Activated CD4-positive, alpha-beta T cell treated with anti-CD3 and anti-CD28 coated beads for 36 hours (primary cell): ENCODE results near the gene SMAGP. TPM values are rescaled to one million over a fixed set of nuclear protein-coding genes. Genes with fewer than 3 reads are reported as not detected.
A peak's percentile ranks its signal among the peaks of the same experiment; 100 is the strongest.
"Not testable (repeated sequence)": the region's sequence is repeated elsewhere in the genome, so short reads cannot be mapped to it uniquely, and the experiment has no call there.

Experiments
- ATAC-seq: fragments of 200-7000 bp; cut with Tn5 transposase; one replicate; pipeline ENCODE4 v1.10.0; 2021; ENCODE audit warnings: mild to moderate bottlenecking, moderate library complexity
- CTCF ChIA-PET: fragments of 350-600 bp; sonication (Branson Sonifier 250); formaldehyde crosslinking; loops from one replicate; lab custom pipeline; 2021; ENCODE audit warnings: antibody characterized with exemption; lab: Charles Lee
- POLR2A ChIA-PET: fragments of 350-600 bp; sonication (Branson Sonifier 250); formaldehyde crosslinking; loops from one replicate; lab custom pipeline; 2021; ENCODE audit warnings: antibody characterized with exemption, inconsistent platforms; lab: Charles Lee
- DNase-seq: peaks from one replicate; pipeline ENCODE4 v3.0.0-alpha.2; 2020
- H3K27ac Mint-ChIP-seq: one replicate; pipeline ENCODE4 v1.8.0; 2021; ENCODE audit warnings: mixed read lengths
- H3K27me3 Mint-ChIP-seq: one replicate; pipeline ENCODE4 v1.8.0; 2021; ENCODE audit warnings: mixed read lengths
- H3K36me3 Mint-ChIP-seq: one replicate; pipeline ENCODE4 v1.8.0; 2021; ENCODE audit warnings: low read depth, mixed read lengths
- H3K4me1 Mint-ChIP-seq: one replicate; pipeline ENCODE4 v1.8.0; 2021; ENCODE audit warnings: mixed read lengths
- H3K4me3 Mint-ChIP-seq: one replicate; pipeline ENCODE4 v1.8.0; 2021; ENCODE audit warnings: mild to moderate bottlenecking, moderate library complexity, mixed read lengths
- H3K9me3 Mint-ChIP-seq: one replicate; pipeline ENCODE4 v1.8.0; 2021; ENCODE audit warnings: low read depth, mixed read lengths
- intact Hi-C, 2 experiments: fragments of 100-400 bp; cut with DNase I in 1 of 2; cut with micrococcal nuclease in 1 of 2; formaldehyde crosslinking; loops; one replicate each; pipeline versions ENCODE4 v1.14.2 to v1.15.1; 2022 to 2024; cut with DNase I, micrococcal nuclease
- total RNA-seq, 2 experiments: library from RNA; stranded (reverse); gene quantifications; one replicate each; pipeline ENCODE4 v1.2.3, GENCODE V29; 2021

Gene SMAGP
- total RNA-seq, 2 experiments from 2014 or later, result 0.69 to 0.86 TPM

DNA sequence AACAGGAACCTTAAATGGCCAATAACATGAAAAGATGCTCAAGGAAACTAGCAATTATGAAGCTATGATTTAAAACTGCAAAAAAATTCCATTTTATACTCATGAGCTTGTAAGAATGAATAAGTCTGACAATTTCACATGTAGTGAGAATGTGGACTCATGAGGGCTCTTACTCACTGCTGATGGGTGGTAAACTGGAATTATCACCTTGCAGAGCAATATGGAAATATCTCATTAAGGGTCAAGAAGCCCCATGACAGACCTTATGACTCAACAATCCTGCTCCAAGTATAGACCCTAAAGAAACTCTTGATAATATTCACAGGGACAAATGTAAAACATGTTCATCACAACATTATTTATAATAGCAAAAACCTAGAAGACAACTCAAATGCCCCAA lies 23.5 kb upstream of the SMAGP start:
- ChIA-PET CTCF (interaction anchor here (0.7 to 2.4 kb wide), 4 partner anchors 25 to 75 kb away, joined by 3 to 15 read pairs (median 4); no protein-coding TSS in a partner anchor), POLR2A (interaction anchor here (0.7 kb wide), 1 partner anchor 29 kb away, joined by 3 read pairs; no protein-coding TSS in a partner anchor)
- Mint-ChIP-seq H3K36me3 (peaks cover 33% of the 10 kb centered on the region), H3K27me3 (no peaks in the 10 kb centered on the region), H3K27ac (peak overlapping the region; percentile 85), H3K4me3 (no peak overlapping the region), H3K4me1 (peaks cover 24% of the 10 kb centered on the region), H3K9me3 (no peaks in the 10 kb centered on the region)
- DNase-seq, result no peak
- intact Hi-C loops, result loop anchor here in 1 of 2 experiments (1.0 kb wide), 1 partner anchor 48 kb away; no protein-coding TSS in a partner anchor
- ATAC-seq, result peak; percentile 81

- H3K4me1 Mint-ChIP-seq, result peaks cover 24% of the 10 kb centered on the region
- intact Hi-C loops, H3K9me3 Mint-ChIP-seq, H3K4me3 Mint-ChIP-seq, DNase-seq, H3K27me3 Mint-ChIP-seq: not testable (repeated sequence)
- ATAC-seq, result peak; percentile 32
- H3K36me3 Mint-ChIP-seq, result peaks cover 32% of the 10 kb centered on the region
- CTCF ChIA-PET, result interaction anchor here (0.6 to 1.3 kb wide), 5 partner anchors 11 to 685 kb away, joined by 3 to 5 read pairs (median 3); no protein-coding TSS in a partner anchor
- peak overlapping the region; percentile 20 for H3K27ac Mint-ChIP-seq
- POLR2A ChIA-PET, result interaction anchor here (0.6 kb wide), 1 partner anchor 19 kb away, joined by 4 read pairs; no protein-coding TSS in a partner anchor
Observed at GRCh38 chr12:51291603-51292513, 21.6 kb upstream of the SMAGP start.

DNA sequence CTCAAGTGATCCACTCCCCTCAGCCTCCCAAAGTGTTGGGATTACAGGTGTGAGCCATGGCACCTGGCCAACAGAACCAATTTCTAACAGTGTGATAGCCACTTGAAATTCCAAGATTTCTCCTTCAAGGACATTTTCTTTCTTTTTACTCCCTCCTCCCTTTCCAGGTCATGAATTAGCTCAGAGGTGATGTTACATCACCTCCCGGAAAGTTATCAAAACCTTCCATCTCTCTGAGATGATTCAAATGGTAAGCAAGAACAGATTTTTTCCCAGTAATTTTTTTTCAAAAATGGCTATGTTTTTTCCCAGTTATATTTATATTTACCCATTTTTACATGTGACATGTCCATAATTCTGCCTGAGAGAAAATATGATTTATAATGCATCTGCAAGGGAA lies 15.6 kb upstream of the SMAGP start:
- ATAC-seq (no peak), DNase-seq (no peak)
- CTCF ChIA-PET, result interaction anchor here (0.6 to 0.8 kb wide), 2 partner anchors 11 to 246 kb away, joined by 3 to 4 read pairs; no protein-coding TSS in a partner anchor
- peaks cover 20% of the 10 kb centered on the region for H3K36me3 Mint-ChIP-seq
- H3K4me3 Mint-ChIP-seq, result no peak overlapping the region
- H3K27ac Mint-ChIP-seq, result no peak overlapping the region
- no peaks in the 10 kb centered on the region for H3K9me3 Mint-ChIP-seq
- intact Hi-C loops, result no loop called here
- POLR2A ChIA-PET, result interaction anchor here (0.7 kb wide), 1 partner anchor 40 kb away, joined by 3 read pairs; no protein-coding TSS in a partner anchor
- H3K27me3 Mint-ChIP-seq, result no peaks in the 10 kb centered on the region
- peaks cover 4% of the 10 kb centered on the region for H3K4me1 Mint-ChIP-seq

GRCh38 chr12:51281202-51281924 lies 11.1 kb upstream of the SMAGP start:
- Mint-ChIP-seq H3K4me3 (no peak overlapping the region), H3K27ac (no peak overlapping the region), H3K4me1 (peaks cover 7% of the 10 kb centered on the region), H3K36me3 (peaks cover 13% of the 10 kb centered on the region), H3K27me3 (no peaks in the 10 kb centered on the region), H3K9me3 (no peaks in the 10 kb centered on the region)
- intact Hi-C loops, result no loop called here
- CTCF ChIA-PET, result interaction anchor here (1.1 to 1.9 kb wide), 2 partner anchors 10 to 59 kb away, joined by 4 to 6 read pairs; no protein-coding TSS in a partner anchor
- POLR2A ChIA-PET, result no interaction called here
- ATAC-seq (no peak), DNase-seq (no peak)

DNA sequence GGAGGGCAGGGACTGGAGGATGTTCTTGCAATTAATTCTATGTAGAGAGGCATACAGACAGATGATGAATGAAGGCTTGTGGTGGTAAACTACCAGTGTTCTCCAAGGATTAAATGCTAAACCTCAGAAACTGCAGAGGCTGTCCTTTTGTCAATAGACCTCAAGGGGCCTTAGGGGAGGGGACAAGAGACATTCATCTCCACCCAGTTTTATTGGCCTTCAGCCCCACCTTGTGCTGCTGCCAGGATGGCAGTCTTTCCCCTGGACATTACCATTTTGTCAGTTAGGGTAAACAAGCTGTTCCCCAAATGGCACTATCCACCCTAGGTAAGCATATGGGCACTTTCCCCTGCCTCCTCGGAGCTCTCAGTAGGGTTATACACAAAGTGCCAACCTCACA lies 4.9 kb upstream of the SMAGP start:
- DNase-seq (no peak), ATAC-seq (no peak)
- CTCF ChIA-PET, result interaction anchor here (0.7 to 3.2 kb wide), 3 partner anchors 11 to 1099 kb away, joined by 4 to 14 read pairs (median 4); no protein-coding TSS in a partner anchor
- Mint-ChIP-seq H3K4me3 (no peak overlapping the region), H3K9me3 (no peaks in the 10 kb centered on the region), H3K4me1 (peaks cover 11% of the 10 kb centered on the region), H3K36me3 (no peaks in the 10 kb centered on the region), H3K27ac (no peak overlapping the region), H3K27me3 (peaks cover 7% of the 10 kb centered on the region)
- POLR2A ChIA-PET, result interaction anchor here (0.6 kb wide), 1 partner anchor 44 kb away, joined by 5 read pairs; no protein-coding TSS in a partner anchor
- intact Hi-C loops, result no loop called here

GRCh38 chr12:51272810-51273209 lies 2.6 kb upstream of the SMAGP start:
- POLR2A ChIA-PET, result not testable (repeated sequence)

GRCh38 chr12:51270951-51271518 lies 820 bp upstream of the SMAGP start:
- peak overlapping the region; percentile 78 for H3K4me3 Mint-ChIP-seq
- H3K36me3 Mint-ChIP-seq, result no peaks in the 10 kb centered on the region
- ATAC-seq (peak; percentile 62), DNase-seq (no peak)
- H3K4me1 Mint-ChIP-seq, result peaks cover 15% of the 10 kb centered on the region
- H3K27ac Mint-ChIP-seq, result no peak overlapping the region
- CTCF ChIA-PET, result interaction anchor here (0.7 to 5.2 kb wide), 10 partner anchors 10 to 282 kb away, joined by 3 to 71 read pairs (median 4); no protein-coding TSS in a partner anchor
- intact Hi-C loops, result no loop called here
- peaks cover 12% of the 10 kb centered on the region for H3K27me3 Mint-ChIP-seq
- POLR2A ChIA-PET, result interaction anchor here (0.6 to 1.1 kb wide), 5 partner anchors 30 to 247 kb away, joined by 3 to 7 read pairs (median 3); partner anchors contain the start of gene POU6F1
- H3K9me3 Mint-ChIP-seq, result no peaks in the 10 kb centered on the region

More at GRCh38 chr12:51272810-51273209, 2.6 kb upstream of the SMAGP start:
- intact Hi-C loops, H3K27ac Mint-ChIP-seq, ATAC-seq, H3K4me3 Mint-ChIP-seq, H3K36me3 Mint-ChIP-seq, DNase-seq, H3K9me3 Mint-ChIP-seq: not testable (repeated sequence)
- CTCF ChIA-PET, result interaction anchor here (5.2 kb wide), 1 partner anchor 67 kb away, joined by 71 read pairs; no protein-coding TSS in a partner anchor
- Mint-ChIP-seq H3K4me1 (peaks cover 15% of the 10 kb centered on the region), H3K27me3 (peaks cover 12% of the 10 kb centered on the region)

DNA sequence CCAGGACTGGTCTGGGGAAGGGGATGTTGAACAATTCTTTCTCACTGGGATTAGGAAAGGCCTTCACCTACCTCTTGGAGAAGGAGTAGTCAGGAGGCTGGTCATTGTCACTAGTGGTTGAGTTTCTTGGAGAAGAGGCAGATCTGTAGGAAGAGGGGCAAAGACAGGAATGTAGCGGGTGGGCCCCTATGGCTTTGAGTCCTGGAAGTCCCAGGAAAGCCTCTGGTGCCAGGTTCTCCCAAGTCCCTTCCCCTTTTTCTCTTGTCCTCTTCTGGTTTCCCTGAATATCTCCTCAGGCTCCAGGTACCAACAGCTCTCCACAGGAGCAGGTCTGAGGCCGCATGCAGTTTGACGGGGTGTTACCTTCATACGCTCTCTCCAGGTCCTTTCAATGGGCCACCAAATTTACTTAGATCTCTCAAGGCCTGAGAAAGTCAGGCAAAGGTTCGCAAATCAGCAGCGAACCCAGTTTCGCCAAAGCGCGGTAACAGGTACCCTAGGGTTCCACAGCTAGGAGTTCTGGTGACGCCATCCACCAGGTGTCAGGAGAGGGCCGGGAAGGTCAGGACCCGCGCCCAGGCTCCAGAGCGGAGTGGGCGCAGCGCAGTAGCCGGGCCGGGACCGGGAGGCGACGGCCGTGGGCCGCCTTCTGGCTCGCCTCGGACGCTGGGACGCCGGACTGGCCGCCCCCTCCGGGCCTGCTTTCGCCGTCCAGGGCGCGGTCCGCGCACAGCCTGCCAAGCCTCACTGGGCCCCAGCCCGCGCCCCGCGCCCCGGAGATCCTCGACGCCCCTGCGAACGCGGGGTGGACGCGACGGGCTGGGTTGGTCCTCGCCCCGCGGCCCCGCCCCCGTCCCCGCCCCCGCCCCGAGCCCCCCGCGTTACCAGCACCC lies 795 bp downstream of the SMAGP start:
- peak; percentile 74 for ATAC-seq
- Mint-ChIP-seq H3K9me3 (peaks cover 2% of the 10 kb centered on the region), H3K27ac (no peak overlapping the region), H3K36me3 (no peaks in the 10 kb centered on the region), H3K4me3 (peak overlapping the region; percentile 60), H3K4me1 (peaks cover 23% of the 10 kb centered on the region), H3K27me3 (peaks cover 14% of the 10 kb centered on the region)
- intact Hi-C loops, result loop anchor here (1.0 to 5.0 kb wide), 4 partner anchors 53 to 263 kb away; partner anchors contain the start of genes BIN2 (in 1 of the 2) and LETMD1 (in 1 of the 2)
- POLR2A ChIA-PET, result interaction anchor here (0.7 kb wide), 1 partner anchor 72 kb away, joined by 3 read pairs; no protein-coding TSS in a partner anchor
- CTCF ChIA-PET, result interaction anchor here (0.6 to 5.2 kb wide), 6 partner anchors 51 to 547 kb away, joined by 3 to 71 read pairs (median 3); partner anchors contain the start of gene POU6F1
- DNase-seq, result peak; percentile 80

DNA sequence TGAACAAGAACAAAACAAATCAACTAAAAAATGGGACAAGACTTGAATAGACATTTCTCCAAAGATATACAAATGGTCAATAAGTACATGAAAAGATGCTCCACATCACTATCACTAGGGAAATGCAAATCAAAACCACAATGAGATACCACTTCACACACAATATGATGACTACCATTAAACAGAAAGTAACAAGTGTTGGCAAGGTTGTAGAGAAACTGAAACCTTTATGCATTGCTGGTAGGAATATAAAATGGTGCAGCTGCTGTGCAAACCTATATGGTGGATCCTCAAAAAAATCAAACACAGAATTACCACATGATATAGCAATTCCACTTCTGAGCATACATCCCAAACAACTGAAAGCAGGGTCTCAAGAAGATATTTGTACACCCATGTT lies 5.2 kb downstream of the SMAGP start:
- ATAC-seq, result peak; percentile 77
- Mint-ChIP-seq H3K9me3 (peaks cover 2% of the 10 kb centered on the region), H3K27ac (no peak overlapping the region), H3K4me1 (peaks cover 25% of the 10 kb centered on the region), H3K36me3 (no peaks in the 10 kb centered on the region), H3K4me3 (no peak overlapping the region), H3K27me3 (peaks cover 7% of the 10 kb centered on the region)
- intact Hi-C loops, result loop anchor here (5.0 kb wide), 3 partner anchors 57 to 267 kb away; partner anchors contain the start of genes BIN2 (in 1 of the 2) and LETMD1 (in 1 of the 2)
- ChIA-PET CTCF (interaction anchor here (0.8 kb wide), 1 partner anchor 47 kb away, joined by 3 read pairs; no protein-coding TSS in a partner anchor), POLR2A (no interaction called here)
- no peak for DNase-seq
